Measurements from ENCODE around the gene MAP6.

The MAP6 gene

GRCh38 chr11:75664389-75664788 is 4.4 kb downstream of the MAP6 start:
- DNase-seq (ENCODE audit: low read depth), result no peak
- no peak for TF ChIP-seq MAX (IDR thresholded peaks at IDR 0.05; ENCODE audit: low read depth, low read length)
- TF ChIP-seq MYC (IDR thresholded peaks at IDR 0.05; ENCODE audit: low read depth, low read length), result no peak
- no peak for TF ChIP-seq POLR2A (IDR thresholded peaks at IDR 0.05; ENCODE audit: extremely low read depth, insufficient read length)
- no peak for TF ChIP-seq CTCF (IDR thresholded peaks at IDR 0.05; ENCODE audit: low read depth, low read length)
- no peak overlapping the region for H3K4me3 ChIP-seq (ENCODE audit: low read depth, low read length)

GRCh38 chr11:75663808-75664207 is 5.0 kb downstream of the MAP6 start:
- DNase-seq (ENCODE audit: low read depth), result no peak
- no peak for TF ChIP-seq POLR2A (IDR thresholded peaks at IDR 0.05; ENCODE audit: extremely low read depth, insufficient read length)

GRCh38 chr11:75659836-75660235 is 9.0 kb downstream of the MAP6 start:
- H3K4me3 ChIP-seq (ENCODE audit: low read depth, low read length), result no peak overlapping the region
- DNase-seq (ENCODE audit: low read depth), result no peak
- no peak for TF ChIP-seq MYC (IDR thresholded peaks at IDR 0.05; ENCODE audit: low read depth, low read length)
- TF ChIP-seq POLR2A (IDR thresholded peaks at IDR 0.05; ENCODE audit: extremely low read depth, insufficient read length), result no peak
- no peak for TF ChIP-seq CTCF (IDR thresholded peaks at IDR 0.05; ENCODE audit: low read depth, low read length)
- no peak for TF ChIP-seq MAX (IDR thresholded peaks at IDR 0.05; ENCODE audit: low read depth, low read length)

More at GRCh38 chr11:75663808-75664207, 5.0 kb downstream of the MAP6 start:
- no peak overlapping the region for H3K4me3 ChIP-seq (ENCODE audit: low read depth, low read length)

GRCh38 chr11:75656044-75656727 is 12.7 kb downstream of the MAP6 start:
- peak; percentile 73 for DNase-seq (ENCODE audit: low read depth)
- no peak overlapping the region for H3K4me3 ChIP-seq (ENCODE audit: low read depth, low read length)
- TF ChIP-seq MYC (IDR thresholded peaks at IDR 0.05; ENCODE audit: low read depth, low read length) (peak; percentile 53; the same call in 1 of the 2 replicates), POLR2A (IDR thresholded peaks at IDR 0.05; ENCODE audit: extremely low read depth, insufficient read length) (no peak), CTCF (IDR thresholded peaks at IDR 0.05; ENCODE audit: low read depth, low read length) (no peak), MAX (IDR thresholded peaks at IDR 0.05; ENCODE audit: low read depth, low read length) (peak; percentile 25; the same call in 1 of the 2 replicates)

- no peak for DNase-seq (ENCODE audit: low read depth)
- no peak for TF ChIP-seq MAX (IDR thresholded peaks at IDR 0.05; ENCODE audit: low read depth, low read length)
- no peak overlapping the region for H3K4me3 ChIP-seq (ENCODE audit: low read depth, low read length)
Measured at GRCh38 chr11:75655605-75656004, 13.2 kb downstream of the MAP6 start.

- no peak overlapping the region for H3K4me3 ChIP-seq (ENCODE audit: low read depth, low read length)
- no peak for DNase-seq (ENCODE audit: low read depth)
- no peak for TF ChIP-seq CTCF (IDR thresholded peaks at IDR 0.05; ENCODE audit: low read depth, low read length)
- no peak for TF ChIP-seq MAX (IDR thresholded peaks at IDR 0.05; ENCODE audit: low read depth, low read length)
- TF ChIP-seq POLR2A (IDR thresholded peaks at IDR 0.05; ENCODE audit: extremely low read depth, insufficient read length), result no peak
- TF ChIP-seq MYC (IDR thresholded peaks at IDR 0.05; ENCODE audit: low read depth, low read length), result no peak
Measured at GRCh38 chr11:75654314-75654713, 14.5 kb downstream of the MAP6 start.

GRCh38 chr11:75653532-75653931 is 15.3 kb downstream of the MAP6 start:
- TF ChIP-seq CTCF (IDR thresholded peaks at IDR 0.05; ENCODE audit: low read depth, low read length) (no peak), MAX (IDR thresholded peaks at IDR 0.05; ENCODE audit: low read depth, low read length) (no peak), POLR2A (IDR thresholded peaks at IDR 0.05; ENCODE audit: extremely low read depth, insufficient read length) (no peak), MYC (IDR thresholded peaks at IDR 0.05; ENCODE audit: low read depth, low read length) (no peak)
- H3K4me3 ChIP-seq (ENCODE audit: low read depth, low read length), result no peak overlapping the region
- no peak for DNase-seq (ENCODE audit: low read depth)

Data from NB4 (cell line).